ENCODE measurements around the gene EHMT1.
"Not testable (repeated sequence)": the region's sequence is repeated elsewhere in the genome, so short reads cannot be mapped to it uniquely, and the experiment has no call there.

EHMT1 gene

GRCh38 chr9:137619240-137620047 lies 639 bp downstream of the EHMT1 start:
- no peak for DNase-seq

DNA sequence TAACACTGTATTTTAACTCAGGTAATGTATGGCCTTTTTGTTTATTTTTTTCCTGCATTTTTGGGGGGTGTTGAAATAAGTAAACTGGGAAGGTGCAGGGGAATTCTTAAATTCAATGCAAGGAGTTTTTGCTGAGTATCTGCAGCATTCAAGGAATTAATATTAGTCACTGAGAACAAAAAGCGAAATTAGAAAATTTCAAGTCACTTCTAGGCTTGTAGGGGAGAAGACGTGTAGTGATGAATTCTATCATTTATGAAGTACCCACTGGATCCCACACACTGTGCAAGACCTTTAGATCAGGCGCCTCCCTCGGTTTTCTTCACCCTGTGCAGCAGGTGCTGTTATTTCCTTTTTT lies 1.2 kb downstream of the EHMT1 start:
- no peak for DNase-seq

GRCh38 chr9:137620581-137620980 lies 1.8 kb downstream of the EHMT1 start:
- DNase-seq: no peak

GRCh38 chr9:137621131-137621757 lies 2.4 kb downstream of the EHMT1 start:
- DNase-seq: no peak

DNA sequence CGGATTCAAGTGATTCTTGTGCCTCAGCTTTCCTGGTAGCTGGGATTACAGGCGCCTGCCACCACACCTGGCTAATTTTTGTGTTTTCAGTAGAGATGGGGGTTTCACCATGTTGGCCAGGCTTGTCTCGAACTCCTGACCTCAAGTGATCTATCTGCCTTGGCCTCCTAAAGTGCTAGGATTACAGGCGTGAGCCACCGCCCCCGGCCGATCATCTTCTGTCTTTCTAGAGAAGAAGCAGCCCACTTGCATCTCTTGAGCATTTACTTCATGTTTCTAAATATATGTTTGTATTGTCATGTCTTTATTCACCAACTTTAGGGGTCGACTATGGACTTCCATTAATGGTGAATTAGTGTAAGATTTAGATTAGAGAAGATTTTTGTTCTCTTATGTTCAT lies 3.4 kb downstream of the EHMT1 start:
- not testable (repeated sequence) for DNase-seq

DNA sequence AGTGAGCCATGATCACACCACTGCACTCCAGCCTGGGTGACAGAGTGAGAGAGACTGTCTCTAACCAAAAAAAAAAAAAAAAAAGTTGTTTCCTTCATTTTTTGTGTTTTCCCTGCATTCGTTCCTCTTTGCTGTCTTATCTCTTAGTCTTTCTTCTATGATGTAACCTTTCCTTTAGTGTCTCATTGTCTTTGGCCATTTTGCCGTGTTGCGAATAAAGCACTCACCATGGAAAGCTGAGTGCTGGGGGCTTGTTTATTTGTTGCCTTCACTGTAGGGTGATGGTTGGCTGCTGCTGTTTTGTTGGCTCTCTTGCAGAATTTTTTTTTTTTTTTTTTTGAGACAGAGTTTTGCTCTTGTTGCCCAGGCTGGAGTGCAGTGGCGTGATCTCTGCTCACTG lies 7.7 kb downstream of the EHMT1 start:
- DNase-seq: no peak

DNA sequence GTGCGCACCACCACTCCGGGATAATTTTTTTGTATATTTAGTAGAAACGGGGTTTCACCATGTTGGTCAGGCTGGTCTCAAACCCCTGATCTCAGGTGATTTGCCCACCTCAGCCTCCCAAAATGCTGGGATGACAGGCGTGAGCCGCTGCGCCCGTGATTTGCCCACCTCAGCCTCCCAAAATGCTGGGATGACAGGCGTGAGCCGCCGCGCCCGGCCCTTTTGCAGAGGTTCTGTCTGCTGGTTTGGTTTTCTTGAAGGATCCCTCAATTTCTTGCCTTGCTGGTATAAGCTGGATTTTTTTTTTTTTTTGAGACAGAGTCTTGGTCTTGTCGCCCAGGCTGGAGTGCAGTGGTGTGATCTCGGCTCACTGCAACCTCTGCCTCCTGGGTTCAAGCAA lies 8.6 kb downstream of the EHMT1 start:
- DNase-seq: not testable (repeated sequence)

- no peak for DNase-seq
Measured at GRCh38 chr9:137630126-137630525, 11.3 kb downstream of the EHMT1 start.

GRCh38 chr9:137630679-137631078 lies 11.9 kb downstream of the EHMT1 start:
- DNase-seq: no peak

GRCh38 chr9:137631345-137632229 lies 12.8 kb downstream of the EHMT1 start:
- no peak for DNase-seq

- no peak for DNase-seq
Measured at GRCh38 chr9:137632230-137633161, 13.7 kb downstream of the EHMT1 start.

GRCh38 chr9:137634016-137634415 lies 15.2 kb downstream of the EHMT1 start:
- DNase-seq: no peak

GRCh38 chr9:137638680-137639079 lies 19.9 kb downstream of the EHMT1 start:
- DNase-seq: no peak

GRCh38 chr9:137639303-137640051 lies 20.7 kb downstream of the EHMT1 start:
- DNase-seq: no peak

GRCh38 chr9:137640862-137641261 lies 22.1 kb downstream of the EHMT1 start:
- no peak for DNase-seq

DNA sequence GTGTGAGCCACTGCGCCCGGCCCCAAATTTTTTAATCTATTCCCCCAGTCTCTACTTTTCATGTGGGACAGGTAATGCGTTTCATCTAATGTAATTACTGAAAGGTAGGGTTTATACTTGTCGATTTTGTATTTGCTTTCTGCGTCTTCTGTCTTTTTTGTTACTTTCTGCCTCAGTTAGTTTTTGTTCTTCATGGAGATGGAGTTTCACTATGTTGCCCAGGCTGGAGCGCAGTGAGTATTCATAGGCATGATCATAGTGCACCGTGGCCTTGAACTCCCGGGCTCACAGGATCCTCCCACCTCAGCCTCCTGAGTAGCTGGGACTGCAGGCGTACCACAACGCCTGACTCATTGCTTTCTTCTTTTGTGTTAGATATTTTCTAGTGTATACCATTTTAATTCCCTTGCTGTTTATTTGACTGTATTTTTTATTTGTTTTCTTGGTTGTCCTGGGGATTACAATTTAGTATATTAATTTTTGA lies 23.4 kb downstream of the EHMT1 start:
- DNase-seq: no peak

DNA sequence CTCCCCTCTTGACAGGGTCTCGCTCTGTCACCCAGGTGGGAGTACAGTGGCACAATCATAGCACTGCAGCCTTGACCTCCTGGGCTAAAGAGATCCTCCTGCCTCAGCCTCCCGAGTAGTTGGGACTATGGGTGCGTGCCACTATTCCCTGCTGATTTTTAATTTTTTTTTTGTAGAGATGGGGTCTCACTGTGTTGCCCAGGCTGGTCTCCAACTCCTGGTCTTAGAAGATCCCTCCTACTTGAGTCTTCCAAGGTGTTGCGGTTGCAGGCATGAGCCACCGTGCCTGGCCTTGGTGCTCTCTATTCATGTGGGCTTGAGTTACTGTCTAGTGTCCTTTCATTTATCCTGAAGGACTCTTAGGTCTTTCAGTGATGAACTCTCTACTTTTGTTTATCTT lies 24.1 kb downstream of the EHMT1 start:
- no peak for DNase-seq

GRCh38 chr9:137643921-137644320 lies 25.1 kb downstream of the EHMT1 start:
- no peak for DNase-seq

DNA sequence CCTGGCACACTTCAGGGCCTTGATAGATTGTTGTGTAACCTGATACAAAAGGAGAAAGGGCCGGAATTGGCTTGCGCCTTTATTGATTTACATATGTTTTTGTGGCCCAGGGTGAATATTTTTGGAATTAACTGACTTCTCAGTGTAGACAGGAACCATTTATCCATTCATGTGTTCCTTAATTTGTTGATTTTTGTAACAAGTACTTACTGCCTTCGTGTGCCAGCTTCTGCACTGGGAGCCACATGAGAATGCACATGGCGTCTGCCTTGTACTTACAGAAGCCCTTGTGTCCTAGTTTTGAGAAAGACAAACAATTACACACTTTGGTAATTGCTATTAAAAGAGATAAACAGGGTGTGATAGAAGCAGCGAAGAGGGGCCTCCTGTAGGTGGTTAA lies 26.4 kb downstream of the EHMT1 start:
- DNase-seq: no peak

GRCh38 chr9:137646341-137646740 lies 27.5 kb downstream of the EHMT1 start:
- no peak for DNase-seq

- no peak for DNase-seq
Measured at GRCh38 chr9:137647096-137647714, 28.4 kb downstream of the EHMT1 start.
